Measurements from ENCODE around the gene DSEL.

The DSEL gene

DNA sequence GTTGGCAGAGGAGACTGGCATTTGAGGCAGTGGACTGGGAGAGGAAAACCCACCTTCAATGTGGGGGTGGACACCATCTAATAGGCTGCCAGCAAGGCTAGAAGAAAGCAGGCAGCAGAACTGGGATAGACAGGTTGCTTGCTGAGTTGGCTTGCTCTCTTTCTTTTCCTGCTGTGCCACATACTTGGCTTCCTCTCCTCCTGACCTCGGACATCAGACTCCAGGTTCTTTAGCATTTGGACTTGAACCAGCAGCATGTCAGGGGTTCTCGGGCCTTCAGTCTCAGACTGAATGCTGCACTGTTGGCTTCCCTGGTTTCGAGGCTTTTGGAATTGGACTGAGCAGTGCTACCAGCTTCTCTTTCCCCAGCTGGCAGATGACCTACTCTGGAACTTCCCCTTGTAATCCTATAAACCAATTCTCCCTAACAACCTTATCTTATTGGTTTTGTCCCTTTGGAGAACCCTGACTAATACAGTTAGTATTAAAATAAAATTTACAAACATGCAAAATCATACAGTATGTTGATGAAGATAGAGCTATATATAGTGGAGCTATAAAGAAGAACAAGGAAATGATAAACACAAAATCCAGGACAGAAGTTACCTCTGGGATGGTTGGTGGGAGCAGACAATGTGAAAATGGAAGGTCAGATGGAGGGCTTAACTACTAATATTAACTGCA is 15.9 kb downstream of the DSEL start:
- DNase-seq, result no peak

DNA sequence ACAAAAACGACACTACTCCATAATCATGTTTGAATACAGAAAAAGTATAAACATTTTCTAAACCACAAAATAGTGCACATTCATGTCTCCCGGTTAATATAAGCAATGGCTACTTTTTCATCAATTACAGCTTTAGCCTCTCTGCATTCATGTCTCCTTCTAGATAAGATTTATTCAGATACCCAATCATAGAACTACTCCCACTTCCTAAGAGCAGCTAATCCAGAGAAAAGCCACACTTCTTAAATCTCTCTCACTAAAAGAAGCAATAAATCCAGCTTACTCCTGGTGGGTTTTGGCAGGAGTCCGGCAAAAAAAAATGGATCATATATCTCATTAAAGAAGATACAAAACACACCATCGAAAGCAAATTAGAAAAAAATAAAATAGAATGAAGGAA is 20.1 kb downstream of the DSEL start:
- no peak for DNase-seq

DNA sequence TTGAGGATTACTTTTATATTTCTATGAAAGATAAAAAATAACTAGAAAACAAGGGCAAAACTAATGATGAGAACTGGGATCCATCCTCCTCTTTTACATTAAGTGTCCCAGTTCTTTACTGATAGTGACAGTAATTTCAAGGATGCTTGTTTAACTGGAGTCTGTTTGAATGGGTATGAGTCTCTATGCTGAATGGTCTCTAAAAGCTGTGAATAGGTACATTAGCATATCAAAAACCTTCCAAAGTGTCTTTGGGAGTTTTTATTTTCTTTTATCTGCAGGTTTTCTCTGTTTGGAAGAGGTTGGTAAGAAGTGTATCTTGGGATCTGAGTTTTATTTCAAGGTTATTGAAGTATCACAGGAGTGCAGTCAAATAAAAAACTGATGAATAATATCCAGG is 30.0 kb downstream of the DSEL start:
- DNase-seq, result no peak

DNA sequence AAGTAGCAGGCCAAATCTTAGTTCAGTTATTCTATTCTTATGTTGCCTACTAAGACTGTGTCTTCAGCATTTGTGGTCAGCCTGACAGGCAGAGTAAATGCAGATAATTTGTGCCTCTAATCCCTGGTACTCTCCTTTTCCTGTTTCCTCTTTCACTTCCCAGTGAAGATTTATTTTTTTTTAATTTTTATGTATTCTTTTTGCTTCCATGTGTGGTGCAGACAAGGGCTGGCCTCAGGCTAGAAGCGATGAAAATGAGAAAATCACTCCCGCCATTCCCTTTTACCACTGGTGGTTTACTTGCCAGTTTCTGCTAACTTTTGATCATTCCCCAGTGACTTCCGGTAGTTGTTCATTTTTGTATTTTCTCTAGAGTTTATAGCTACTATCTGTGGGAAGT is 30.9 kb downstream of the DSEL start:
- no peak for DNase-seq

DNA sequence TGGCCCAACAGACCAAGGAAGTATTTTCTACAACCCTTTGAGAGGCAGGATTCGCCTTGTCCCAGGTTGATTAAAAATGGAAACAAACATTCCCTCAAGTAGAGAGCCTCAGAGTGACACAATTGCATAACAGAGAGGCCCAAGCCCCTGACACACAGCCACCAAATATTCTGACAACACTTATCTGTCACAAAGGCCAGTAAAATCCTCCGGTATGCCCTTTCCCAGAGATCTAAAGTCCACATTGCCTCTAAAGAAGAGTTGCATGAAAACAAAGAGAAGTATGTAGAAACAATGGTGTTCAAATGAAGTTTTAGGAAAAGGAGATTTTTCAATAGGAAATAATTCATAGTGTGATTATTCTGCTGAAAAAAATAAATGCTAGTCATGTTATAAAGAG is 32.1 kb downstream of the DSEL start:
- no peak for DNase-seq

DNA sequence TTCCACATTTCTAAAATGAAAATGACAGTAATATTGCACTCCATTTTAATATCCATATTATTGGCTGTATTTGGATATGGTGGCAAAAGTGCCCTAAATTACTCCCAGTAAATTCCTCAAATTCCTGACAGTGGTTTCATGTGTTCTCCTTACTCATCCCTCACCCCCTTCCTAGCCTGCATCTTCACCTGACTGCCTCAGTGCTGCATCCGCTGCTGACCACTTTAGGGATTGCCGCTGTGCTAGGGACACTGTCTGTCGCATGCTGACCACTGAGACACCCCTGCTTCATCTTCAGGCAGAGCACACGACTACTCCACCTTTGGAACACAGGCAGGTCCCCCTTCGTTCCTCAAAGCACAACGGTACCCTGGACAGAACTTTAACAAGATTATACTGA is 32.6 kb downstream of the DSEL start:
- DNase-seq, result no peak

DNA sequence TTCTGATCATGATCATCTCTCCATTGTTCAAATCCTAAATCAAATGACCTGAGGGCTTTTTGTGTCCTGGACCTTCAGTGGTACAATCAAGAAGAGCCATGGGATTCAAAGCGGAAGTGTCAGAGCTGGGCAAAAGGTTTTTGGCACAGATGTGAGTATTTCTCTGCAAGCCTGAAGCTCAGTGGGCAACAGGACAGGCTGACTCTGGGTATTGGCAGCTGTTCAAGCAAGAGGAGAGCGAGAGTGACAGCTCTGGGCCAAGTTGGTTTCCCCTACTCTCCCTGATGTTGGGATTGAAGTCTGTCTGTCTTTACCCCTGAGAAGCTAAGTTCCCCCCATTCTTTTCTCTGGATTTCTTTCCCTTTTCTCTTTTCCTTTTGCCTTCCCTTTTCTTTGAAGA is 33.3 kb downstream of the DSEL start:
- DNase-seq, result no peak

DNA sequence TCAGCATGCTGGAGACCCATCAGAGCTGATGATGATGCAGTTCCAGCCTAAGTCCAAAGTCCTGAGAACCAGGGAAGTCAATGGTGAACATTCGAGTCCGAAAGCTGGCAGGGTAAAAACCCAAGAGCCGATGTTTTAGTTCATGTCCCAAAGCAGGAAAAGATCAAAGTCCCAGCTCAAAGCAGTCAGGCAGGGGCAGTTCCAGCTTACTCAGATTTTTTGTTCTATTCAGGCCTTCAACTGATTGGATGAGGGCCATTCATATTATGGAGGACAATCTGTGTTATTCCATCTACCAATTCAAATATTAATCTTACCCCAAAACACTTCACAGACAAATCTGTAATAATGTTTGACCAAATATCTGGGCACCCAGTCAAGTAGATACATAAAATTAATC is 38.3 kb downstream of the DSEL start:
- no peak for DNase-seq

DNA sequence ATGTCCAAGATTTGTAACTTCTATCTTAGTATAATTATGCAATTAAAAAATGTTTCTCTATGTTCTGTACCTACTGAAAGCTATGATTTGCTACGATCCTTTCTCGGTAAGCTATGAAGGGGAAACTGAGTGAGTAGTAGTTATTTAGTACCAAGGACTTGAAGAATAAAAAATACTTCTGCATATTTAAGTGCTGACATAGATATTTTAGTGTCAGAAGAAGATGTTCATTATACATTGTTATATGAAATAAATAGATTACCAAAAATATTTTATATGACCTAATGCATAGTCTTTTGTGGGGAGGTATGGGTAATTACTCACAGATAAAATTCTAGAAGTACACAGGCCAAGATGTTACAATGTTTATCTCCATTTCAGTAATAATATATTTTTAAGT is 39.0 kb downstream of the DSEL start:
- no peak for DNase-seq

DNA sequence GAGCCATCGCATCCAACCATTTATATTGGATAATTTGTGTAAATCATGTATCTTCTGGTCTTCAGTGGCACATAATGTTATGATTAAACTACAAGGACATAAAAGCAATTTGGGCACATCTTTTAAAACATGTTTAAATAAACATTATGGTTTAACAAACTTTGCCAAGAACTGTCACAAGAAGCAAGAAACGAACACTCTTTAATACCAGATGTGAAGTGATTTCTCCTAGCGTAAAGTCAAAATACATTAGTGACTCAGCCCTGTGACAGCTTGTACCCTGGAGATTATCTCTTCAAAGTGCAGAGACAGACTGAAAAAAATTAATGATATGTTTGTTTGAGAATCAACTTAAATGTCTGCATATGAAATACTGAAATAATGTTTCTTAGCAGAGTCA is 39.9 kb downstream of the DSEL start:
- DNase-seq, result no peak

DNA sequence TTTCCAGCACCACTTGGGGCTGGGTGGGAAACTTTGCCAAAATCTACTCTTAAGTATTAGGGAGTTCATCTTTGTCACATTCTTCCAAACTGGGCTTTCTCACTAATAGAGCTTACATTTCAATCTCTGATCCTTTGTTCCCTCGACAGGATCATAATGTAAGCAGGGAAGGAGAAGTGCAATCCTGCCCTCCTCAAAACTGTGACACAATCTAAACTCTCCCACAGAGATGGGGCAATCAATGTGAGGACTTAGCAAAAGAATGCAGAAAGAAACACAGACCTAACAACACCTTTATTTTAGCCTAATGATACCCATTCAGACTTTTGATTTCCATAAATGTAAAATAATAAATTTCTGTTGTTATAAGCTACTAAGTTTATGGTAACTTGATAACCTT is 40.8 kb downstream of the DSEL start:
- no peak for DNase-seq

DNA sequence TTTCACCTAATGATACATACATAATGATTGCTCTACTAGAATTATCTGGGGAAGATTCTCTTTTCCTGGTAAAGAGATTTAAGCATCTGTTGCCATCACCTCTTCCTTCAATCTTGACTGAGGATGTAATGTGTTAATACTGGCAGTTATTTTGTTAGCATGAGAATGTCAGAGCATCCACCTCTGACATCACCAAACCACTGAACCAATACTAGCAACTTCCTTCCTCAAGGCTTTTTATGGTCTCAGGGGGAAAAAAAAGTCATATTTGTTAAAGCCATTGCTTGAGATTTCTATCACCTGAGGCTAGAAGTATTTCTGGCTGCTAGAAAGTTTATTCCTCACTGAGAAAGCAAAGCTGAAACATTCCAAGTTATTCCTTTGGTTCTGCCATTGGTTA is 48.5 kb downstream of the DSEL start:
- no peak for DNase-seq

DNA sequence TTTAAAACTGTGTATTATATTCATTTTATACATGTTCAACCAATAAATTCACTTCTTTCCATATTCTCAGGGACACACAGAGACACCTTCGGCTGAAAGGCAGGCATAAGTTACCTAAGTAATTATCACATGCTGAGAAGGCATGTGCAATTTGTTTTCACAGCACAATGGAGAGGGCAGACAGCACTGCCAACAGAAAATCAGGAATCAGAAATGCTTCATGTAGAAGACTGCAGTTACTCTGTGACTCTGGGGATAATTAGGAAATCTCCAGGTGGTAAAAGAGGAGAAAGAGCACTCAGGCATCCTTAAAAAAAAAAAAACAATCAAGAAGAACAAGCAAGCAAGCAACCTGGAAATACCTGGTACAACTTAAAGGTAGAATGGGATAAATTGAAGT is 49.3 kb downstream of the DSEL start:
- DNase-seq, result no peak

DNA sequence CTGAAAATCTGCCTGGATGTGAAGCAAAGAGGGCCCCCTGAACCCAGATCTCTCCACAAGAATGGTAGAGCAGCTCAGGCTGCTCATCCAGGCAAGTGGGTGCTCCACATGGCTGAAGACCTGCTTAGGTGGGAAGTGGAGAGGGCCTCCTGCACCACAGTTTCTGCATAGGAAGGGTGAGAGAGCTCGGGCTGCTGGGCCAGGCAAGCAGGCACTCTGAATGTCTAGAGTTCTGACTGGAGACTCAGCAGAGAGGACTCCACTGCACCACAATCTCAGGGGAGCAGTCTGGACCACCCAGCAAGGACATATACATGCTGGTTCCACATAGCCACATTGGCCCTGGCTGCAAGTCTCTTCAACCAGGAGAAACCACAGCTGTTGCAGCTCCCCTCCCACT is 52.0 kb downstream of the DSEL start:
- DNase-seq, result no peak

DNA sequence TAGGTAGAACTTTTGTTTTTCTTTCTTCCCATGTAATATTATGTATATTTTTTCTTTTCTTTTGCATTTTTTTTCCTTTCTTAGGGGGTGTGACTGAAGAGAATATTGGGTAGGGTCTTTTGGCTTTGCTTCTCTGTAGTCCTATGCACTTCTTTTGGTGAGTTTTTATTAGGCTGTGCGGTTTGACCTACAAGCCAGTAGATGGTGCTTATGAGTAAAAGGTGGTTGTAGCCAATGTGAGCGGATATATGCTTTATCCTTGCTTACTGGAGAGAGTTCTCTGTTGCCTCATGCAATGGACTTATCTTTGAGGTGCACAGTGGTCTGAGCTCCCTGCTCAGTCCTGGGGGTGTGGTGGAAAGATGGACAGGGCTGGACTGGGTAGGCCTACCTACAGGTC is 52.7 kb downstream of the DSEL start:
- DNase-seq, result no peak

DNA sequence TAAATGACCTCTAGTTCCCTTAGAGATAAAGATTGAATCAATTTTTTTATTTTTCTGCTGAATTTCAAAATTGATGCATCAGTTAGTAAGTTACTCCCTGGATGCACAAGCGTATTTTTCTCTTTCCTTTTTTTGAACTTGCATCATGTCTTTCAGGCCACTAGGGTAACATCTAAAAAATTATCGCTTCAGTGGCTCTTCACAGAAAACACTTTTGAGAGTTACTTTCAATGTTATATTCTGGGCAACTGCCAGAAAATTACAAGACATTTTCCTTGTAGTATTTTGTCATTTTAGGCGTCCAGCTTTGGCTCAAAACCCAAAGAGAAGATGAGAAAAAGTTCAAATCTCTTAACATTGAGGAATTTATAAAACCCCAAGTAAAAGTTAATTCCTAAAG is 59.8 kb downstream of the DSEL start:
- no peak for DNase-seq
